Activated CD4-positive, alpha-beta T cell treated with anti-CD3 and anti-CD28 coated beads, Interleukin-2, Interleukin-4, amounts not matched to agents 100 ng/mL and 50 ng/mL, durations not matched to agents 16 hours and 8 hours (primary cell): ENCODE results near the gene CCL28.
A peak's percentile ranks its signal among the peaks of the same experiment; 100 is the strongest.
"Not testable (repeated sequence)": the region's sequence is repeated elsewhere in the genome, so short reads cannot be mapped to it uniquely, and the experiment has no call there.

Experiments used
- DNase-seq: peaks from one replicate; pipeline ENCODE4 v3.0.0-alpha.2; 2020; ENCODE audit warnings: low spot score

Gene CCL28

DNA sequence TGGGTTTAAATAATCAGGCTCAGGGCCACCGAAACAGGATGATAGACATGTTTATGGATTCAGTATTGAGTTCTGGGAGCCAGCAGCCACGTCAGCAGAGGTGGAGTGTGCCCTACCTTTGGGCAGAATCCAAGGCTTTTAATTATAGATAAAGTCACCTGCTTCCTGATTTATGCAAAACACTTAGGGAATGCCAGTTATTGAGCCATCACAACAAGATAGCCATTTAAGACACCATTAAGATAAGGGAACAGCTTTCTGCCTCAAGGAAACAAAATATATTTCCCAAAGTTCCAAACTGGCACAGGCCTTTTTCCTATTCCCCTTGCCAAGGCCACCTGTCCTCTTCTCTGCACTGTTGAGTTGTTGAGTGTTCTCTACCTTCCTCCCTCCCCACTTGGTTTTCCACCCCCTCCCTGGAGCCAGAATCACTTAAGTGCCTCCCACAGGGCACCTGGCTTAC, 2.4 kb downstream of the CCL28 start:
- DNase-seq, result no peak

DNA sequence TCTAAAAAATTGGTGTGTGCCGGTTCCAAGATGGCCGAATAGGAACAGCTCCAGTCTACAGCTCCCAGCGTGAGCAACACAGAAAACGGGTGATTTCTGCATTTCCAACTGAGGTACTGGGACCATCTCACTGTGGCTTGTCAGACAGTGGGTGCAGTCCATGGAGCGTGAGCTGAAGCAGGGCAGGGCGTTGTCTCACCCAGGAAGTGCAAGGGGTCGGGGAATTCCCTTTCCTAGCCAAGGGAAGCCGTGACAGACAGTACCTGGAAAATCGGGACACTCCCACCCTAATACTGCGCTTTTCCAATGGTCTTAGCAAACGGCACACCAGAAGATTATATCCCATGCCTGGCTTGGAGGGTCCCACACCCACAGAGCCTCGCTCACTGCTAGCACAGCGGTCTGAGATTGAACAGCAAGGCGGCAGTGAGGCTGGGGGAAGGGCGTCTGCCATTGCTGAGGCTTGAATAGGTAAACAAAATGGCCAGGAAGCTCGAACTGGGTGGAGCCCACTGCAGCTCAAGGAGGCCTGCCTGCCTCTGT, 9.6 kb downstream of the CCL28 start:
- not testable (repeated sequence) for DNase-seq

DNA sequence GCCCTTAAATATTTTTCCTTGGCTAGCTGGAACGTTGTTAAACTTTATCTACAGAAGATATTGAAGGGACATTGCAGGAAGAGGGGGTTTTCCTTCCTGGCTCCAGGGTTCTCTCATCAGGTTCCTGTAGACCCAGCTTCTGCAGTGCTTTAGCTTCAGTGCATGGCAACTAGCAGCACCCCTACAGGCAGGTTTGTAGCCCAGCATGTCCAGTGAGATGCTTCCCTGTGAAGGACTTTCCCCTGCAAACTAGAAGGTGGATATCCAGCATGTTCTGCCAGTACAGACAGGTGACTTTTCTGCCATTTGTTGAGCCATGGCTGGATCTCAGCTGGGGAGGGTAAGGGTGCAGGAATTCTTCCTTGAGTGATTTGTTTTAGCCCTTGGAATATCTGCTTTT, 10.4 kb downstream of the CCL28 start:
- no peak for DNase-seq

DNA sequence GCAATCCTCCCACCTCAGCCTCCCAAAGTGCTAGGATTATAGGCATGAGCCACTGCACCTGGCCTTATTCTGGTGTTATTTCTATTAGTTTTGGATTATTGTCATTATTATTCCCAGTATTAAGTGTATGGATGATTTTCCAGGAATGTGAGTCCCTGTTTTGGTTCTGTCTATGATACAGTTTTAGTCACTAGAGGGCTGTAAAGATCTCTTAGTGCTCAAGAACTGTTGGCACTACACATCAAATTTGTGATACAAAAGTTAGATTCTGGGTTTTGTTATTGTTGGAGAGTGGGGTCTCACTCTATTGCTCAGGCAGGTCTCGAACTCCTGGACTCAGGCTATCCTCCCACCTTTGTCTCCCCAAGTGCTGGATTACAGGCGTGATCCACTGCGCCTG, 12.1 kb downstream of the CCL28 start:
- DNase-seq, result no peak

DNA sequence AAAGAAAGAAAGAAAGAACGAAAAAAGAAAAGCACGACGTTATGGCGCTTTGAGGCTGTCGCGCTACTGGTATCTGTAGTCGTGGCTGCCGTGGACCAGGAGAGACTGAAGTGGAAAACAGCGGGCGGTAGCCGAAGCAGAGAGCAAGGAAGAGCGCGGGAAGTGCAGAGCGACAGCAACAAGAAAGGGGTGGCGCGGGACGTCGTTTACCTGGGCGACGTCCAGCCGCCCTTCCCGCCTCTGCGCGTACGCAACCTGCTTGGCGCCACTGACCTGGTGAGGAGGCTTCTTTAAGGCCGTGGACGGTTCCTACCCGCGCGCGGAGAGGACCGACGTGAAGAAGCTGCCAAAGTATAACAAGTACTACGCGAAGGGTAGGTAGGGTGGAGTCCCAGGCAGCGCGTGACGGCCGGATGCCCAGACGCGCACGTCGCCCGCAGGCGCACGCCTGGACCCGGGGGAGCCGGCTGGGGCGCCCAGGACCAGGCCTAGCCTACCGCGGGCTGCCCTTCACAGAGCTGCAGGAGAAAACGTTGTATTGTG, 15.4 kb downstream of the CCL28 start:
- DNase-seq, result peak; percentile 45

DNA sequence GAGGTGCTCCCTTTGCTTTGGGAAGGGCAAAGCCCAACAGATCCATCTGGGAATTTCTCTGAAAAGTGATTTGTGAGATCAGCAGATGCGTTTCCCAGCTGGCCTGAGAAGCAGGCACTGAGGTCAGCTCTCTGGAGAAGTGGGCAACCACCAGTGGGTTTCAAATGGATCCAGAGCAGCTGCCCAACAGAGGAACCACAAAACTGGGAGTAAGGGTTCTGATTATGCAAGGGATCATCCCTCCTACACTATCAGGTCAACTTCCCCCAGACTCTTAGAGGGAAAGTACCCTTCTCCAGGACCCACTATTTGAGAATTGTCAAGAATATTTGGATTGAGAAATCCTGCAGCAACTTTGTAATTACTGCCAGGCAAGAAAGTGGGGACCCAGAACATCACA, 21.7 kb downstream of the CCL28 start:
- no peak for DNase-seq

DNA sequence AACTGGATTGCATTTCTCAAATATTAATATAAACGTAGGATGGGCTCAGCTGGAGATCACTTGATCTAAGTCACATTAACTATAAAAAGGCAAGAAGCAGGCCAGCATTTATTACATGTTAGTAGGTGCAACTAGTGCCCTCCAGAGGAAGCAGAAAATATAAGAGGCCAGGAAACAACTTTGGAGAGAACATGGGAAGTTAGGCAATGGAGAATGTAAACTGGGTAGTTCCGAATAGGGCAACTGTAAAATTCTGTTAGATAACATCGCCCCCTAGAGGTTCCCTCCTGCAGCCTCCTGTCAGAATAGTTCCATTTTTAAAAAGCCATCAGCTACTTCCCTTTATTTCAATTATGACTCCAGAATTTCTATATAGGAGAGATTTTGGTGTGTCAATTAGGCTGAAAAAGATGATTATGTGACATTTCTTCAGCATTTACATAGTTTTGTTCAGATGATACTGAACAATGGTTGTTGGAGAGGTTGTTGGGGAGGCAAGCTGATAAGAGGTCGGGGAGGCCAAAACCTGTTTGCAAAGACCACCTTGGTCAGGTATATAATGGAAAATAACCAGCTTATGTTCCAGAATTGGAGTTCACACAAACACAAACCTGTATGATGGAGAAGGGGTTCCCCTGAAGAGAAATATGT, 22.4 kb downstream of the CCL28 start:
- DNase-seq, result peak; percentile 69

DNA sequence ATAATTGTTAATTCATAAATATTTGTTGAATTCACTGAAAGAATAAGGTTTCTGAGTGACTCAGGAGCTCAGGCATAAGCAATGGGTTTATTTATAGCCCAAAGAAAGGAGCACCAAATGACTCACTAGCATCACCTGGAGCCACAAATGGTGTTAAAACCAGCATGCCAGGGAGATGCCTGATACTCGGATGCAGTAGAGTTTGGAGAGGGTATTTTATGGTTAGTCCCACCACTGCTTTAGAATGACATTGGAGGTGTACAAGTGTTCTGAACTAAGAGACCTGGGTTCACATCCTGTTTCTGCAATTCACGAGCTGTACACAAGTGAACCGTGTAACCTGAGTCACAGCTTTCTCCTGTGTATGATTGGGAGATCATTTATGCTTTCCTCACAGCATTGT, 25.2 kb downstream of the CCL28 start:
- no peak for DNase-seq

DNA sequence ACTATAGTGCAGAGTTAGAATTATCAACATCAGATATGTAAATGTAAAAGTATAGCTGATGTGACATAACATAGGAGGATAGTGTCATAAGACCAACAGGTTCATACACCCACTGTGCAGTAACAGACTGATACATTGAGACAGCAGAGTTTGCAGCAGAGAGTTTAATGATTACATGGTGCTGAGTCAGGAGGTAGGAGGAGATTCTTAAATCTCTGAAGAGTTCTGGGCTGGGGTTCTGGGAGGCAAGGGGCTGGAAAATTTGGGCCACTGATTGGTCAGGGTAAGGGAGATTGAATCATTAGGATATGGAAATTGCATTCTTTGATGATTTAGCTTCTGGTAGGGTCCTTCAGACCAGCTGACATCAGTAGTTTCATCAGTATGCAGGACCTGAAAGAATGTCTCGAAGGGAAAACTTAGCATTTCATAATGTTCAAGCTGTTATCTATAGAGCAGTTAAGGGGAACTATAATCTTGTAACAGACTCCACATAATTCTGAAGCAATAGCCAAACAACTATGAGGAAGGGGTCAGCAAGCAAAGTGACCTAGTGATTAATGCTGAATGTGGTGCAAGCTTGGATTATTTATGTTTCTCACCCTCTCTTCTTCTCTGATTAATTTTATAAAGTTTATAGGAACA, 35.6 kb downstream of the CCL28 start:
- DNase-seq, result no peak

DNA sequence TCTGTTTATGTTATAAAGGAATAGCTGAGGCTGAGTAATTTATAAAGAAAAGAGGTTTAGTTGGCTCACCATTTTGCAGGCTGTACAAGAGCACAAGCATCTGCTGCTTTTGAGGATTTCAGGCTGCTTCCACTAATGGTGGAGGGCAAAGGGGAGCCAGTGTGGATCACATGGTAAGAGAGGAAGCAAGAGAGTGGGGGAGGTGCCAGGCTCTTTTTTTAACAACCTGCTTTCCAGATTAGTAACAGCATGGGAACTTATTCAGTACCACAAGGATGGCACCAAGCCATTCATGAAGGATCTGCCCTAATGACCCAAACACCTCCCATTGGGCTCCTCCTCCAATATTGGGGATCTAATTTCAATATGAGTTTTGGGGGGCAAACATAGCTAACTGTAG, 40.4 kb downstream of the CCL28 start:
- no peak for DNase-seq

DNA sequence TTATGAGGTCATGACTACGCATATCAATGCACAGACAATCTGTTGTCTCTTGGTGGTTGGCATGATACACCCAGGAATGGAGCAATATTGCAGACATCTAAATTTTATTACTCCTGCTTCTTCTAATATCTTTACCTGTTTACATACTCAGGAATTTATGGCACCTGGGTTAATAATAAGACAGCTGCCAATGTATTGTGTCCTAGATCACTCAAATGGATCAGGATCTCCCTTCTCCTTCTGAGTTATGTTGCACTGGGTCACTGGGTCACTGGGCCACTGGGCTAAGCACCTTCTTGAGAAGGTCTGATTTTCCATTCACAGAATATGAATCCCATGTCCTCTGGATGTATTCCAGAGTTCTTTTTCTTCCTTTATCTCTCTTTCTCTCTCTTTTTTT, 41.8 kb downstream of the CCL28 start:
- DNase-seq, result no peak

DNA sequence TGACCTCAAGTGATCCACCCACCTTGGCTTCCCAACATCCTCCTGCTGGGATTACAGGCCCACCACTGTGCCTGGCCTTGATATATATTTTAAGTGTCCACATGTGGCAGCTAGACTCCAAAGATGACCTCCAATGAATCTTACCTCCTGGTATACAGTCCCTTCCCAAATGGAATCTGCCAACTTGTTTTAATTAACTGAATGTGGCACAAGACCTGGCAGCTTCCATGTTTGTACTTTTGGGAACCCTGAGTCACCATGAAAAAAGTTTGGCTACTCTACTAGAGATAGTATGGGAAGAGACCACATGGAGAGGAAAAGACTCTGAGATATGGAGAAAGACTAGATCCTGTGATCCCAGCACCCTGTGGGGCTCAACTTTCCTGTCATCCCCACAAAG, 42.5 kb downstream of the CCL28 start:
- DNase-seq, result no peak

DNA sequence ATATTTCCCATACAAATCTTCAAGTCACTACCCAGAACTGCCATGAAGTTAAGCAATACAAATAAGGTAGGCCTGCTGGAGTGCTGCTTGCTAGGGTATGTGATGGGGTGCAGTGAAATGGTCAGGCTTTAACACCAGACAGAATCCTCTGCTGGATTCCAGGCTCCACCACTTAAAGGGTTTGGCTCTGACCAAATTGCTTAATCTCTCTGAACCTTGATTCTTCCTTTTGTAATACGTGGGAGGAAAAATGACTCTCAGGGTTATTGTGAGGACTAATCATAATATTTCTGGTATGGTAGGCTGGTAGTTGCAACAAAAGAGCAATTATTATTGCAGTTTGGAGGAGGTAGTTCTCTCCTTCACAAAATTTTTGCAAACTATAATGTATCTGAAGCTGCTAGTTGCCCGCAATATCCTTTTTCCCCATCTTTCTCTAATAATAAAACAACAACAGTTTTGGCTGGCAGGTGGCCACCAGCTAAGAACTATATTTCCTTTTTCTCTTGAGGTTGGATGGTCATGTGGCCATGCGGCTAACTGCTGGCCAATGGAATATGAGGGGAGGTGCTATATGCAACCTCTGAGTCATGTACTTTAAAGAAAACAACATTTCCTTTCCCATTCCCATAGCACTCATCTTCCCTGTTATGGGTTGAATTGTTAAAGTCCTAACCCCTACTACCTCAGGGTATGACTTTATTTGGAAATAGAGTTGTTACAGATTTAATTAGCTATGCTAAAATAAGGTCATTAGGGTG, 44.1 kb downstream of the CCL28 start:
- DNase-seq, result no peak

DNA sequence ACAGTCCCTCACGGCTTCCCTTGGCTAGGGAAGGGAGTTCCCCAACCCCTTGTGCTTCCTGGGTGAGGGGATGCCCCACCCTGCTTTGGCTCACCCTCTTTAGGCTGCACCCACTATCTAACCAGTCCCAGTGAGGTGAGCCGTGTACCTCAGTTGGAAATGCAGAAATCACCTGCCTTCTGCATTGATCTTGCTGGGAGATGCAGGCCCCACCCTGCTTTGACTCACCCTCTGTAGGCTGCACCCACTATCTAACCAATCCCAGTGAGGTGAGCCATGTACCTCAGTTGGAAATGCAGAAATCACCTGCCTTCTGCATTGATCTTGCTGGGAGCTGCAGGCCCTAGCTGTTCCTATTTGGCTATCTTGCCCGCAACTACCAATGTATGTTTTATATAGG, 44.7 kb downstream of the CCL28 start:
- no peak for DNase-seq

DNA sequence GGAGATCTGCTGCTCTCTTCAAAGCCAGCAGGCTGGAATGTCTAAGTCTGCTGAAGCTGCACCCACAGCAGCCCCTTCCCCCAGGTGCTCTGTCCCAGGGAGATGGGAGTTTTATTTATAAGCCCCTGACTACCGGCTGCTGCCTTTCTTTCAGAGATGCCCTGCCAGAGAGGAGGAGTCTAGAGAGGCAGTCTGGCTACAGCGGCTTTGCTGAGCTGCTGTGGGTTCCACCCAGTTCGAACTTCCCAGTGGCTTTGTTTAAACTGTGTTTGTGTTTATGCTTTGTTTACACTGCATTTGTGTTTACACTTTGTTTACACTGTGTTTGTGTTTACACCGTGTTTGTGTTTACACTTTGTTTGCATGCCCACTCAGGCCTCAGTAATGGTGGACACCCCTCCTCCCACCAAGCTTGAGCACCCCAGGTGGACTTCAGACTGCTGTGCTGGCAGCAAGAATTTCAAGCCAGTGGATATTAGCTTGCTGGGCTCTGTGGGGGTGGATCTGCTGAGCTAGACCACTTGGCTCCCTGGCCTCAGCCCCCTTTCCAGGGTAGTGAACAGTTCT, 45.4 kb downstream of the CCL28 start:
- DNase-seq, result not testable (repeated sequence)

DNA sequence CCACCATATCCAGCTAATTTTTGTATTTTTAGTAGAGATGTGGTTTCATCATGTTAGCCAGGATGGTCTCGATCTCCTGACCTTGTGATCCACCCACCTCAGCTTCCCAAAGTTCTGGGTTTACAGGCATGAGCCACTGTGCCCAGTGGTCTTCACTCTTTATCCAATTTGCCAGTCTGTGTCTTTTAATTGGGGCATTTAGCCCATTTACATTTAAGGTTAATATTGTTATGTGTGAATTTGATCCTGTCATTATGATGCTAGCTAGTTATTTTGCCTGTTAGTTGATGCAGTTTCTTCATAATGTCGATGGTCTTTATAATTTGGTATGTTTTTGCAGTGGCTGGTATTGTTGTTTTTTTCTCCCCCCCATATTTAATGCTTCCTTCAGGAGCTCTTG, 47.0 kb downstream of the CCL28 start:
- DNase-seq, result not testable (repeated sequence)

DNA sequence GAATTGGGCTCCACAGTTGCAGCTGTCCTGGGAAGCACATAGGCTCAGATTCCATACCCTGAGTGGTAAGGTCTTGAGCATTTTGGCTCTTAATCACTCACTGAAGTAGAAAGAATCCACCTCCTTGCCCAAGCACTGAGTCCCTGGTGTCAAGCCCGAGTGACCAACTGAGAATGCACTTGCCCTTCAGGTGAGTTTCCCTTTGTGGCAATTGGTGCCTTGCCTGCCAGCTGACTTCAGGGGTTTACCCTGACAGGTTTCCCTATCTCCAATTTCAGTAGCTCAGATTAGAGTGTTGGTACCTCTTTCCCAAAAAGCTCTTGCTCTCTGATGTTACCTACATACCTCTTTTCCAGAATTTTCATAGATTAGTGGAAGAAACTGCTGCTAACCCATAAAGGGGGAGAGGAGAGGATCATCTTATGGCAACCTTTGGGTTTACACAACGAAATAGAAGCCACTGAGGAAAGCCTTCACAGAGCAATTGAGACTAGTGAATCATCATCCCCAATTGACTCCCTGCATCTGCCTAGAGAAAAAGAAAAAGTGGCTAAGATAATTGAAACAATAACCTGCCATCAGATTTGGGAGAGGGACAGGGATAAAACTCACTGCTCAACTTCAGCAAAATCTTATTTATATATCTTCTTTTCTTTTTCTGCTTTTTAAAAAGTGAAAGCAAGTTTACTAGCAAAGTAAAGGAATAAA, 48.6 kb downstream of the CCL28 start:
- DNase-seq, result peak; percentile 11

DNA sequence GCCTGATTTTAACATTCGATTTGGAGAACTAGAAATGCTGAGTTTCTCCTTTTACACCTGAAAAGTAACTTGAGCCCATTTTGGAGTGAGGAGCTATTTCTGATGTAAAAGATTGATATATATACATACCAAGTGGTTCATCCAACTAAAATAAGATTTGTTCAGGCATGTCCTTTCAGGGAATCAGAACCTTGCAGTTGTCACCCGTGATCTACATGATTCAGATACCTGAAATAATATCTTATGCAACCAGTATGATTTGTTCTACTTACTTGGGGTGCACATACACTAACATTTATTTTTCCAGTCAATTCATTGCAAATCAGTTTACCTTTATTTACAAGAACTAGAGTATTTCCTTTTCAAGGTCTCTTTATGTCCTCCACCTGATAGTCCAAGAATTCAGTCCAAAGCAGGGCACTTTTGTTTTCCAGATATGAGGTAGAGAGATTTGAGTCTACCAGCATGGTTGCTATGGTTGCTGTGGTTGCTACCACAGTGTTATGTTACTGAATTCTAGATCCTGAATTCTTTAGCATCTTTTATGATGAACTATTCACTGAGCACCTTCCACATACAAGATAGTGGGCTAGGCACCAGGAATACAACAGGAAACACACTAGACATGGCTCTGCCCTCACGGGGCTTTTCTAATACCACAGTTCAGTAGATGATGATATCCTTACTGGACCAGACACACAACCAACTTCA, 49.3 kb downstream of the CCL28 start:
- DNase-seq, result no peak

DNA sequence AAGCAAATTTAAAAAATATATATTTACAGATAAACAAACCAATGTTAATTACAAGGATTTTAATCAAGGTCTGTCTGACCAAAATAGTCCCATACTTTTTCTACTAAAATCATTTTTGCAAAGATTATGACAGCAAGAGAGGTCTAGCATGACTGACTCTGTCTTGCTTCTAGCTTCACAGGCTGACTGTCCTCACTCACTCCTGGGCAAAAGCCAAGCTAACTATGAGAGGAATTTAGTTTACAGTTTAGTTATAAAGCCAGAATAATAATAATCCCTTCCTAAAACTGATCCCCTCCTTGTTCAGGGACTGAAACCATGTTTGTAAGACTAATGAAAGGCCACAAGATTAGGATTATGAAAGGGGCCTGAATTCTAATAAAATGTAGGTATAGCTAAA, 53.5 kb downstream of the CCL28 start:
- DNase-seq, result no peak

DNA sequence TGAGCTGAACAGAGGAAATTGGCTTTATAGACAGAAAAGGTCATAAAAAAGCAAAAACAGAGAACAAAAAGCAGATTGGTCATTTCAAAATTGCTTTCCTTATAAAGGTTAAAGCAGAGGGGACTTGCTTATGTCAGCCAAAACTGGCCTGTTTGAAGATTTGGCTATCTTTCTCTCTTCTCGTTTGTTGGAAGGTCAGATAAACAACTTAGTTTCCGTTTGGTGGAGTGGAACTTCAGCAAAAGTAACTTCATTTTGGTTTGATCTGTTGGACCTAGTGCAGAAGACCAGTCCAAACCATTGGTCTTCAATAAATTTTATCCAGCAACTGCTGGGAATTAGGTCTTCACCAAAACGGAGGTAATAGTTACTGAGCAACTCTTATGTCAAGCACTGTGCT, 53.9 kb downstream of the CCL28 start:
- DNase-seq, result no peak

DNA sequence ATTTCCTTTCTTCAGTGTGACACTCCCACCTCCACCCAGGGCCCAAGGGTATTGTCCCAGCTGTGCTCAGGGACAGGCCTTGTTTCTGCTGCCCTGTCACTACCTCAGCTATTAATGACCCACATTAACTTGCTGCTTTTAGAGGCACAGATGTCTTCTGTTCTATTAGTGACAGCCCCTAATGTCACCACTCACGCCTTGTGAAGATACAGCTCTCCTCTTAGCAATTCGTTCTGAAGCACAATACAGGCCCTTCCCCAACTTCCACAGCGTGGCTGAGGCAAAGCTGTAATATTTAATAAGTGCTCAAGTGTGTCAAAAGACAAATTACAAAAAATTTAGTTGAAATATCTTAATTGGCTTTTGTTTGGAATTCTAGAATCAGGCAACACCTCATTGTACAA, 54.3 kb downstream of the CCL28 start:
- DNase-seq, result no peak
